H7 (cell line): ENCODE measurements around the gene NAPG. TPM values are rescaled to one million over a fixed set of nuclear protein-coding genes. Genes with fewer than 3 reads are reported as not detected.
"Not testable (repeated sequence)": the region's sequence is repeated elsewhere in the genome, so short reads cannot be mapped to it uniquely, and the experiment has no call there.

Experiments
- DNase-seq: peaks from one replicate; pipeline ENCODE4 v3.0.0; 2012
- H3K27me3 ChIP-seq: 2 replicates; pipeline ENCODE4 v1.6.0; 2011; ENCODE audit warnings: mild to moderate bottlenecking, low read length; ENCODE audit not compliant: control insufficient read depth, insufficient read depth
- H3K36me3 ChIP-seq: replicated peaks from 2 replicates; pipeline ENCODE4 v1.5.1; 2011; ENCODE audit warnings: low read length; ENCODE audit not compliant: control insufficient read depth, insufficient read depth
- H3K4me3 ChIP-seq: 2 replicates; pipeline ENCODE4 v1.5.1; 2011; ENCODE audit warnings: low read depth, mild to moderate bottlenecking, control low read depth, low read length, moderate library complexity; ENCODE audit not compliant: insufficient read depth
- total RNA-seq: library from RNA; depleted of rRNA; stranded (reverse); fragments of >200 nt; shearing (Covaris generic); gene quantifications from 2 replicates; pipeline ENCODE4 v1.2.3, GENCODE V29; 2014

NAPG gene
- total RNA-seq, 1 experiment from 2014 or later = 32.1 TPM

DNA sequence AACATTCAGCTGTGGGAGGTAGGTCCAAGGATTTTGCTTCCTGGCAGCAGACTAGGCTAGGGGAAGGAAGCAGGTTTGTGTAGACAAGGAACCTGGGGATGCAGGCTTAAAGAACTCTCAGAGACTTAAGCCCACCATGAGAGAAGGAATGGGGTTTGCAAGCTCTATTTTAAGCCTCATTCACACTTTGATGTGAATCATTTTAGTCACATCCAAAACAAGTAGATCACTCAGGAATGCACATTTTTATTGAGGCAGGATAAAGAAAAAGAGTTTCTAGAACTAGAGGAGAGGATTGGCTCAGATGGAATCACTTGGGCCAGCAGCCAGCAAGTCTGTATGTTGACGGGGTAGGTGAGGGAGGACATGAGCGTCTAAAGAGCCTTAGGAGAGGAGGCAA is 3.3 kb upstream of the NAPG start:
- Histone ChIP-seq H3K27me3 (no peaks in the 10 kb centered on the region), H3K4me3 (no peak overlapping the region), H3K36me3 (no peaks in the 10 kb centered on the region)
- DNase-seq = no peak

DNA sequence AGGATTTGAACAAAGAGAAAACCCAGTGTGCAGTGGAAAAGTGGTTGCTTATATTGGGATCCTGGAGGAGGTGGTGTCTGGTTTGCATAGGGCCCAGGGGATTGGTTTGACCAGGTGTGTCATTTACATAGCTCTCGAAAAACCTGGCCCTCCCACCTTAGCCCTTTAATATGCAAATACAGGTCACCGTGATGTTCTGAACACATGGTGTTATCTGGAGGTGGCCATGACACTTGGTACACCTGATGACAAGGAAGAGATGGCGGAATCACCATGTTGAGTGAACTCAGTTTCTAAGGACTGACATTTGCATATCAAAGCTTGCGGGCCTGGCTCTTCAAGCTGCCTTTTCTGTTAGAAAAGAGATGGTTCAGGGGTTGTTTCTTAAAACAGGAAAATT is 2.3 kb upstream of the NAPG start:
- Histone ChIP-seq H3K27me3 (no peaks in the 10 kb centered on the region), H3K36me3 (no peaks in the 10 kb centered on the region), H3K4me3 (no peak overlapping the region)
- DNase-seq = no peak

DNA sequence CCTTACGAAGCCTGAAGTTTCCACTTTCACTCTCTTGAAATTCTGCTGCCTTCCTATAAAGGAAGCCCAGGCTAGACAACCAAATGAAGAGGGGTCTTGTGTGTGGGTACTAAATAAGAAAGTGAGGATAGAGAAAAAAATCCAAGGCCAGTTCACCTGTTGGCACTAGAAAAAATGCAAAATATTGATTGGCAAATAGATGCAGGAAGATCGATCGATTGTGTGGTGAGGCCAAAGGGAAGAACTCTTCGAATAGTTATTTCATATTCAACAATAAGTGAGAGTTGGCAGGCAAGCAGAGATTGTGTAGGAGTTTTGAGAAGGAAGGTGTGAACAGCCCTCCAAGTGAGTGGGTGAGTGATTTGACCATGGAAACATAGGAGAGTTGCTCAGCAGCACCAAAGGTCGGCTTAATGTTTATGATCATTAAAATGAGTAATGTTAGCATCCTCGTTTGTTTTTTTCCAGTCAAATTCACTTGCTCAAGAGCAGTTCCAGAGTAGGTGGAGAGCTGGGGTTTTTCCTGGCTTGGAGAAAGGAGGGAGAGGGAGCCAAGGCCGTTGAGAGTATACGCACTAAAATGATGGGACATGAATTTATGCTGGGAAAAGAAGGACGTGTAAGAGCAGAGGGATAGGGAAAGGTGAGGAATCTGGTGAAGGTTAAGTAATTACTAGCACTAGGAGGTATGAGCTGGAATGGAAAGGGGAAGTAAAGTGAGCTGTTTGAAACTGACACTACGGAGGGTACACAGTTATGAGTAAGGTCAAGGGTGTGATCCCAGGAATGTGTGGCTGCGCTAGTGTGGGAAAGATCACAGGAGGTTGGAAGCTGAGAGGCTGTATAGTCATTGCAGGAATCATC is 1.1 kb upstream of the NAPG start:
- no peaks in the 10 kb centered on the region for H3K27me3 ChIP-seq
- no peak for DNase-seq
- H3K4me3 ChIP-seq = no peak overlapping the region
- H3K36me3 ChIP-seq = no peaks in the 10 kb centered on the region

DNA sequence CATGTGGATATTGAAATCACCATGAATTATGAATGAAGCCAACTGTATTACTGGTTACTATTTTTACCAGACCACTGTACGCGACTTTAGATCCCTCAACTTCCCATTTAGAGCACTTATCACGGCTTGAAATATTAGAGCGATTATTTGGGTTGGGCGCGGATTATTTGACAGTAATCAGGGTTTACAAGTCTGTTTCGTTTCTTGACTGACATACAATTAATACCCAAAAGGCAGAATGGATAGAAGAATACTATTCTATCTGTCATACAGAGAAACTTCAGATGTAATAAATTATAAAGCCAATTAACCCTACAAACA is 496 bp upstream of the NAPG start:
- Histone ChIP-seq H3K36me3 (no peaks in the 10 kb centered on the region), H3K4me3 (peak overlapping the region; percentile 88; the same call in 1 of the 2 replicates), H3K27me3 (no peaks in the 10 kb centered on the region)
- DNase-seq = no peak

DNA sequence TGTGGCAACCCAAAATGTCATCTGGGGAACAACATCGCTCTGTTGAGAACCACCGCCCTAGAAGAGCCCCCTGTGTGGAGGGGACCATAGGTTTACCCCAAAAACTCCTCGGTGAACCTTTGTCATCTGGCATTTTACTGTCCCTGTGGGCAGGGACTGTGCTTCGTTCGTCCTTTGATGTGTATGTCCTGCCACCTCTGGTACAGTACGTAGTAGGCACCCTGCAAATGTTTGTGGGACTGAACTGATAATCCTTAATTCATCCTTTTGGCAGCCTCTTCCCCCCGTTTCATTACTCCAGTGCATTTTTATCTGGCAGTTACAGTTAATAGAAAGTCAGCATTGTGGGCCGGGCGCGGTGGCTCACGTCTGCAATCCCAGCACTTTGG is 728 bp downstream of the NAPG start:
- H3K27me3 ChIP-seq = no peaks in the 10 kb centered on the region
- no peak for DNase-seq
- no peaks in the 10 kb centered on the region for H3K36me3 ChIP-seq
- H3K4me3 ChIP-seq = peak overlapping the region; percentile 88

DNA sequence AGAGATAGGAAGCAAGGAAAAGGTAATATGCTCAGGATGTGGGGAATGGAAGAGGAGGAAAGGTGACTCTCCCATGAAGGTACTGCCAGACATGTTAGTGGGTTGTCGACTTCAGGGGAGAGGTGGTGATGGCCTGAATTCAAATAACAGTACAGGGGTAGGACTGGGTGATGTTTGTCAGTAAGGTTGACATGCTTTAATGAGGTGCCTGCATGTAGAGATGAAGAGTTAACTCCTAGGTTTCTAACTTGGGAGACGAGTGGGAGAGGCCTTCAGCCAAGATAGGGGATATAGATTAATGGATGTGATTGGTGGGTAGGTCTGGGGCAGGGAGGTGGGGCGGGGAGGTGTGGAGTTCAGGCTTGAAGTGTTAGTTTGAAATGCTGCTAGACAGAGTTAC is 2.6 kb downstream of the NAPG start:
- H3K27me3 ChIP-seq = no peaks in the 10 kb centered on the region
- no peak for DNase-seq
- H3K4me3 ChIP-seq = no peak overlapping the region
- H3K36me3 ChIP-seq = no peaks in the 10 kb centered on the region

DNA sequence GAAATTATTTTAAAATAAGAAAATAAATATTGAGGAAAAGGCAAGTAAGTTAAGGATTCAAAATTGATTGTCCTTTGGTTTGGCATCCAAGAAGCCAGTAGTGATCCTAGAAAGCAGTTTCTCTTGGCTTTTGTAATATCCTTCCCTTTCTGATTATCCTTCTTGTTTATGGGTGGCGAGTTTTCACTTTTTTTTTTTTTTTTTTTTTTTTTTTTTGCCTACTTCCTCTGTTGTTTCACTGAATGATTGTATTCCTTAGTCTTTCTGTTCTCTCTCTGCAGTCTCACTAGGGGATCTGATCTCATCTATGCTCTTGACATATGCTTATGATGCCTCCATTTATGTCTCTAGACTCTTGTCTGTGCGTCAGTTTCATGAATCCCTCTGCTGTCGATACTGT is 4.2 kb downstream of the NAPG start:
- H3K27me3 ChIP-seq = no peaks in the 10 kb centered on the region
- H3K4me3 ChIP-seq = no peak overlapping the region
- no peak for DNase-seq
- no peaks in the 10 kb centered on the region for H3K36me3 ChIP-seq

DNA sequence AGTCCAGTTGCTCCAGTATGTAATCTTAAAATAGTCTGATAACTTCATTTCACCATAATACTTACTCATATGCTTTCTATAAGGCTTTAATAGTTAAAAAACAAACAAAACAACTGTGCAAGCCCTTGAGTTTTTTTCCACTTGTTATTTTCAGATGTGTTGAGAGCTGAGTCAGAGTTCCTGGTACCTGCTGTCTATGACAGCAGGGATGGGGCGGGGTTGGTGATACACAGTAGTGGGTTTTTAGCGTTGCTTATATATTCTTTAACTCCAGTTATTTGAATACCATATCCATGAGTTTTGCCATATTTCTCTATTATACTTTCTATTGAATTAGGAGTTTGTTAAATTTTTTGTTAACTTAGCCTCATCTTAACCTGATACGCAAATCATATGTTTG is 5.0 kb downstream of the NAPG start:
- Histone ChIP-seq H3K36me3 (no peaks in the 10 kb centered on the region), H3K4me3 (no peak overlapping the region), H3K27me3 (no peaks in the 10 kb centered on the region)
- no peak for DNase-seq

DNA sequence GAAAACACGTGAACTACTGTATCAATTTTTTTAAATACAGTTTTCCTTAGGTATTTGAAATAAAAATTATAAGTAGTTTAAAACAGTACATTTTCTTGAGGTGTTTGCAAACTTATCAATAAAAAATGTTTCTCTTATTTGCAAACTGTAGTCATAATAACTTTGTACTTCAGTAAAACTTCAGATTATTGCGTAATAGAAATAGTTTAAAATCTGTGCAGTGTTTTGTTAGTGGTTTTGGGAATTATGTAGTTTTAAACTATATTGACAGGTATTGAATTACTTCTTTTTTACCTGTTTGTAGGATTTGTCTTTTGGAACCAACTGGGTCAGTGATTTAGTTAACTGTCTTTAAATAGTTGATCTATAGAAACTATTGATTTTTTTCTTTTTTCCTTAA is 7.3 kb downstream of the NAPG start:
- no peaks in the 10 kb centered on the region for H3K36me3 ChIP-seq
- no peak overlapping the region for H3K4me3 ChIP-seq
- H3K27me3 ChIP-seq = no peaks in the 10 kb centered on the region
- DNase-seq = no peak

DNA sequence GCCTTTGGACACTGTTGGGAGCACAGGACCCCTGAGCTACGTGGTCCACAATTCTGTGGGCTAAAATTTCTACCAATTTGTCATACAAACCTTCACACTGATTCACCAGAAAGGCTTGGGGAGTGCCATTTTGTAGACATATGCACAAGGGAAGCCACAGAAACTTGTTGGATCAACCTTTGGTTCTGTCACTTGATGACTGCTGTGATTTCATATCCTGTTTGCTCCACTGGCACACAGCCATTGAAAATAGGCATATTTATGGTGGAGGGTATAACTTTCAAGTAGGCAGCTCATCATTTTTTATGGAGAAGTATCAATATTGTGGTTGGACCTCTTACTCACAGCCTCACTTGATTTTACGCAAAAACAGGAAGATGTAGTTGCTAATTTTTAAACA is 10.5 kb downstream of the NAPG start:
- no peak for DNase-seq
- peaks cover 3% of the 10 kb centered on the region; the same call in 1 of the 2 replicates for H3K36me3 ChIP-seq
- no peaks in the 10 kb centered on the region for H3K27me3 ChIP-seq
- no peak overlapping the region for H3K4me3 ChIP-seq

DNA sequence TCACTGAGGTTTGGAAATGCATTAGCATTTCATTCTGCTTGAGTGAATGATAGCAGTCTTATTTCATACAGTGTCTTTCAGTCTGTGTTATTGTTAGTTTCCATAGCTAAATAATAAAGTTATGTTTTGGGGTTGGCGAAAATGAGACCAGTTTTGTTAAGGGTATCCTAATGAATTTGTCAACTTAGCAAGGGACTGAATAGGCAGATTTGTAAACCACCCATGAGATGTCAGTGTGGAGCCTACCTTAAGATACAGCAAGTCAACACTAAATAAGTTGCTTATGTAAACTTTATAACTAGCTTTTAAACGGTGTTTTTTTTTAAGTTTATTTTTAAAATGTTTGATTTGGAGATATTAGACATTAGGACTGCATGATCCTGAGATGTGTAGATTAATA is 11.9 kb downstream of the NAPG start:
- no peaks in the 10 kb centered on the region for H3K27me3 ChIP-seq
- peaks cover 9% of the 10 kb centered on the region for H3K36me3 ChIP-seq

DNA sequence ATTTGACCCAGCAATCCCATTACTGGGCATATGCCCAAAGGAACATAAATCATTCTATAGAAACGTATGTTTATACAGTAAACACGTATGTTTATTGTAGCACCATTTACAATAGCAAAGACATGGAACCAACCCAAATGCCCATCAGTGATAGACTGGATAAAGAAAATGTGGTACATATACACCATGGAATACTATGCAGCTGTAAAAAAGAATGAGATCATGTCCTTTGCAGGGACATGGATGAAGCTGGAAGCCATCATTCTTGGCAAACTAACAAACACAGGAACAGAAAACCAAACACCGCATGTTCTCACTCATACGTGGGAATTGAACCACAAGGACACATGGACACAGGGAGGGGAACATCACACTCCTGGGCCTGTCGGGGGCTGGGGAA is 13.3 kb downstream of the NAPG start:
- H3K36me3 ChIP-seq, H3K4me3 ChIP-seq, DNase-seq, H3K27me3 ChIP-seq: not testable (repeated sequence)

More for the DNA sequence above, 11.9 kb downstream of the NAPG start:
- H3K4me3 ChIP-seq = no peak overlapping the region
- DNase-seq = no peak

DNA sequence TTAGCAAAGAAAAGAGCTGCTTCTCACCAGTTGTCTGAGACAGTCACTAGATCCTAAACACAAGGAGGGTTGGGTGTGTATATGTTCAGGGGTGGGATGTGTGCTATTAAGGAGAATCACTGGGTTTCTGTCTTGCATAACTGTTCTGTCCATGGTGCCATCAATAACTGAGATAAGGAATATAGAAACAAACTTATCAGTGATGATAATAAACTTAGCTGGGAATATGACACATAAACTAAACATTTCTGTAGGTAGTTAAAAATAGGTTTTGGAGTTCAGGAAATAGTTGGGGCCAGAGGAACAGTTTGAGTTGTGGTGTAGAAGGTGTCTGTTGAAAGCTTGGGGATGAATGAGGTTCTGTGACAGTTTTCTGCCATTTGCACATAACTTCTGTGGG is 17.4 kb downstream of the NAPG start:
- no peaks in the 10 kb centered on the region for H3K27me3 ChIP-seq
- DNase-seq = no peak
- no peak overlapping the region for H3K4me3 ChIP-seq
- peaks cover 14% of the 10 kb centered on the region for H3K36me3 ChIP-seq

DNA sequence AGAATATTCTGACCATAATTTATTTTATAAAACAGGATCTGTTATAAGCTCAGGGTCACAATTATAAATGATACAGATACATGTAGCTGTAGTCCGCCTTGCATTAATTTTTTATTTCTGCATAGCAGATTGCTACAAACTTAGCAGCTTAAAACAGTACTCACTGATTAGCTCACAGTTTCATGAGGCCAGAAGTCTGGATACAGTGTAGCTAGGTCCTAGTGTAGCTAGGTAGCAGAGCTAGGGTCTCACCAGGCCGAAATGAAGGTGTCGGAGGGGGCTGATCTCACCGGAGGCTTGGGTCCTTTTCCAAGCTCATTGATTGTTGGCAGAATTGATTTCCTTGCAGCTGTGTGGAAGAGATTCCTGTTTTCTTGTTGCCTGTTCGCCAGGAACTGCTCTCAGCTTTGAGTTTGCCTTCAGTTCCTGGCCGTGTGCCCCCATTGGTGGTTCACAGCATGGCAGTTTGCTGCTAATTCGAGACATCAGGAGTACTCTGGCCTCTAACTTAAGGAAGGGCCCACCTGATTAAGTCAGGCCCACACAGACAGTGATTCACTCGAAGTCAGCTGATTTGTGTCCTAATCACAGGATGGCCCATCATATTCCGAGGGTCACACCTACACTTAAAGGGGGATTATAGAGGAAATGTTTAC is 18.4 kb downstream of the NAPG start:
- Histone ChIP-seq H3K27me3 (no peaks in the 10 kb centered on the region), H3K36me3 (peaks cover 17% of the 10 kb centered on the region), H3K4me3 (no peak overlapping the region)
- no peak for DNase-seq

DNA sequence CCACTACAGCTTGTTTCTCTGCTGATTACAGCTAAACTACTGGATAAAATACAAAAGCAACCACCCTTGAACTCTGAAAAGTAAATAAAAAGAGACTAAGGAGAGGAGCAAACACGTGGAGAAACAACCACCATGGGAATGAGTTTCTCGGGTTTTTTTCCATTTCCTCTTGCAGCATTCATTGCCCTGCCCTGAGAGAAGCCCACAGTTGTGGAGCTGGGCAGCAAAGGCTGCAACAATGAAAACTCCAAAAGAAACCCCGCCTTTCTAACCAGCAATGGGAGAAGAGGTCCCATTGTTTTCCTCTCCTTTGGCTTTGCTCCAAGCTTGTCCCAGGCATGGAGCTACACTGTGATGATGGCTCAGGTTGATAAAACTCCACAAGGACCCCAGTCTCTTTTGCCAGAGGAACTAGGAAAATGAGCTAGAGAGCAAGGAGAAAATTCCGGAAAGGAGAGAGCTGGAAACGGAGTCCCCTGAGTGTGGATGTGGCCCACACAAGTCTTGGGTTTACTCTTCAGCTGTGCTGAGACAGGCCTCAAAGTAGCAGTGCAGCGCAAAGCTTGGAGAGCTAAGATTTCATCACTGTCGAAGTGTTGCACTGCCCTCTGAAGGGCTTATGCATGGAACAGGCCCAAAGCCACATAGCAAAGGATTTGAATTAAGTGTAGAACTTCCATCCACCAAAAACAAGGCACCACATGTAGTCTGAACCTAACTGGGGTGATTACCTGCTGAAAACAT is 20.9 kb downstream of the NAPG start:
- DNase-seq = no peak
- H3K36me3 ChIP-seq = peaks cover 10% of the 10 kb centered on the region
- no peaks in the 10 kb centered on the region for H3K27me3 ChIP-seq
- H3K4me3 ChIP-seq = no peak overlapping the region
